Medulla oblongata (tissue), 1 donor: ENCODE data around the gene TRIM62.
"Not testable (repeated sequence)": the region's sequence is repeated elsewhere in the genome, so short reads cannot be mapped to it uniquely, and the experiment has no call there.

Experiments
- DNase-seq: peaks from one replicate; pipeline ENCODE4 v3.0.0-alpha.2; 2015; ENCODE audit errors: extremely low spot score

Gene TRIM62

DNA sequence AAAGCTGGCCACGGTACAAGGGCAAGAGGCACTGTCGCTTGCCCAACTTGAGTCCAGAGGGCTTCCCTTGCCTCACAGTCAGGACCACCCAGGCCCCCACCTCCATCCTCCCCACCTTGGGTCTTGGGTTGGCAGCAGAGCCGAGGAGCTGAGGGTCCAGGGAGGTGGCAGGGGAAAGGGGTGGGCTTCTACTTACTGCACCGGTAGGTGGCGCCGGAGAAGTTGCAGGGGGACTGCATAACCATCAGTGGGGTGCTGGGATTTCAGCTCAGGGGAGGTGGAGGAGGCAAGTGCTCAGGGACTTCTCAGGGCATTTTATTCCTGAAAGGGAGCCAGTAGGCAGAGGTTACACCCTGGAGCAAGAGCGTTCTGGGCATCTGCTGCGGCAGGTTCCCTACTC lies 44.0 kb downstream of the TRIM62 start:
- peak; percentile 64 for DNase-seq

GRCh38 chr1:33136041-33136440 lies 45.8 kb downstream of the TRIM62 start:
- DNase-seq, result not testable (repeated sequence)

- DNase-seq, result no peak
These were observed 48.3 kb downstream of the TRIM62 start for GRCh38 chr1:33133478-33134105.

DNA sequence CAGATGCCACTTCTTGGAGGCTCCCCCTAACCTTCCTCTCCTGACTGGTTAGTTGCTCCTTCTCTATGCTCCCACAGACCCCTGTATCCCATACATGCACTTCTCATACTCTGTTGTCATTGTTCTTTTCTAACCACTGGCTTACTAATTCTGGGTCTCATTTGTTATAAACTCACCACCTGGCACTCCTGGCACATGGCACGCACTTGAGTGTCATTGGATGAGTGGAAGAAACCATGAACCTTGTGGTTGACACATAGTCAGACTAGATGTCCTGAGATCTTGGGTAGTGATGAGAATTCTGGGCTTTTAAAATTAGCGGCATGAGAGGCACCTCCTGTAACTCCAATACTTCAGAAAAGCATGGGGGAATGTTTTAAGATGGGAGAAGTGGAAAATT lies 49.3 kb downstream of the TRIM62 start:
- no peak for DNase-seq

DNA sequence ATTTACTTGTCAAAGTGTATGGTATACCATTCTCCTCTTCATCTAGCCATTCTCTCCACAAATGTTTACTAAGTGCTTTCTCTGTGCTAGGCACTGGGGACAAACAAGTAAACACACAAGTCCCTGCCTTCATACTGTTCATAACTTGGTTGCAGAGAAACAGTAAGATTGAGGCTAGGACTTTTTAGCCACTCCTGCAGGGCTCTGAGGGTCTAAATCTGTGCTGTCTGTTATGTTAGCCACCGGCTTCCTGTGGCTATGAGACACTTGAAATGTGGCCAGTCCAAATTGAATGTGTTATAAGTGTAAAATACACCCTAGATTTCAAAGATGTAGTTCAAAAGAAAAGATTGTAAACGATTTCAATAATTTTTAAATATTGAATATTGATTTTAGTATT lies 50.7 kb downstream of the TRIM62 start:
- no peak for DNase-seq

DNA sequence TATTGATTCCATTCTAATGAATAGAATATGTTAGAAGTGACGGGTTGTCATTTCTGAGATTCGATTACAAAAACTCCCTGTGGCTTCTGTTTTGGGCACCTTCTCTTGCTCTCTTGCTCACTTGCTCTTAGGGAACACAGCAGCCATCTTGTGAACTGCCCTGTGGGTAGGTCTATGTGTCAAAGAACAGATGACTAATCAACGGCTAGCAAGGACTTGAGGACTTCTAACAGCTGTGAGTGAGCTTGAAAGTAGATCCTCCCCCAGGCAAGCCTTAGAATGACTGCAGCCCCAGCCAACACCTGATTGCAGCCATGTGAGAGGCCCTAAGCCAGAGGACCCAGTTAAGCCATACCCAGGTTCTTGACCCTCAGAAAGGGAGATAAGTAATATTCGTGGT lies 51.5 kb downstream of the TRIM62 start:
- no peak for DNase-seq

DNA sequence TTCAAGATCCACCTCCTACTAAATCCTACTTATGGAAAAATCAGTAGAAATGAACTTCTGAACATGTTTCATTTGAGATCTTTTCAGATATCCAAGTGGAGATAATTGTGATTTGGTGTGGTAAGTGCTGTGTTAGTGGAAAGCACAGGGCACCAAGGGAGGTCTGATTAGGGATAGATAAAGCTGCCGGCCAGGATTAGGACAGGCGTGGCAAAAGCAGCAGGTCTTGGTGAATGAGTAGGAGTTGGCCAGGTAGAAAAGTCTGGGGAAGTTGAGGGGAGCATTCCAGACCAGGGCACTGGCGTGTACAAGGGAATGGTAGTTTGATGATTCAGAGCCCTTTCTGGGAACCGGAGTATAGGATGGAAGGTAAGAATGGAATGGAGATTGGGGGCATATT lies 53.1 kb downstream of the TRIM62 start:
- DNase-seq, result no peak

GRCh38 chr1:33127001-33127823 lies 54.6 kb downstream of the TRIM62 start:
- peak; percentile 100 for DNase-seq

- DNase-seq, result no peak
These were observed 55.3 kb downstream of the TRIM62 start for GRCh38 chr1:33126411-33127000.

DNA sequence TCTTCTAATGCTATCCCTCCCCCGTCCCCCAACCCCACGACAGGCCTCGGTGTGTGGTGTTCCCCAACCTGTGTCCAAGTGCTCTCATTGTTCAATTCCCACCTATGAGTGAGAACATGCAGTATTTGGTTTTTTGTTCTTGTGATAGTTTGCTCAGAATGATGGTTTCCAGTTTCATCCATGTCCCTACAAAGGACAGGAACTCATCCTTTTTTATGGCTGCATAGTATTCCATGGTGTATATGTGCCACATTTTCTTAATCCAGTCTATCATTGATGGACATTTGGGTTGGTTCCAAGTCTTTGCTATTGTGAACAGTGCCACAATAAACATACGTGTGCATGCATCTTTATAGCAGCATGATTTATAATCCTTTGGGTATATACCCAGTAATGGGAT lies 57.2 kb downstream of the TRIM62 start:
- not testable (repeated sequence) for DNase-seq

GRCh38 chr1:33123266-33123665 lies 58.6 kb downstream of the TRIM62 start:
- DNase-seq, result no peak

- DNase-seq, result no peak
These were observed 59.2 kb downstream of the TRIM62 start for GRCh38 chr1:33122483-33123178.

GRCh38 chr1:33121728-33122127 lies 60.1 kb downstream of the TRIM62 start:
- no peak for DNase-seq

GRCh38 chr1:33120436-33121231 lies 61.2 kb downstream of the TRIM62 start:
- no peak for DNase-seq

DNA sequence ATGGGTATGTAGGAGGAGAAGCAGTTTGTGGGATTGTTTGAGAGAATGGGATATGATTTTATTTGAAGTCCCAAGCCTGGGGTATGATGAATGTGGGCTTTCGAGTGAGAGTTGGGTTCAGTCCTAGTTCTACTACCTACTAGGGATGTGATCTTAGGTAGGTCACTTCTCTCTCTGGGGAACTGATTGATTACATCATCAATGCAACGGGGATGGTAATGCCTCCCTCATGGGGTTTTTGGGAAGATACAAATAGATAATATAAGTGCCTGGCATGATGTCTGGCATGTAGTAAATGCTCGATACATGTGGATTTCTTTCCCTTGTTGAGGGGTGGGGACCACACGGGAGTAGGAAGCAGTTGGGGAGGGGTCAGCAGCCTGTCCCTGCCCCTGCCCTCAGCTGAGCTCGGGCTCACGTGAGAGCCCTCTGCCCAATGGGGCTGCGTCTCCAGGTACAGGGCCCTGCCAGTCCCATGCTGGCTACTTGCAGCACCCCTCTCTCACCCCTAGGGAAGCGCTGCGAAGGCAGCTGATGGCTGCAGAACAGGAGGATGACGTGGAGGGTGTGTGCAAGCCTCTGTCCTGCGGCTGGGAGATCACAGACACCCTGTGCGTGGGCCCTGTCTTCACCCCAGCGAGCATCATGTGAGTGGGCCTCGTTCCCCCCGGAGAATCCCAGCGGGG lies 62.2 kb downstream of the TRIM62 start:
- no peak for DNase-seq

DNA sequence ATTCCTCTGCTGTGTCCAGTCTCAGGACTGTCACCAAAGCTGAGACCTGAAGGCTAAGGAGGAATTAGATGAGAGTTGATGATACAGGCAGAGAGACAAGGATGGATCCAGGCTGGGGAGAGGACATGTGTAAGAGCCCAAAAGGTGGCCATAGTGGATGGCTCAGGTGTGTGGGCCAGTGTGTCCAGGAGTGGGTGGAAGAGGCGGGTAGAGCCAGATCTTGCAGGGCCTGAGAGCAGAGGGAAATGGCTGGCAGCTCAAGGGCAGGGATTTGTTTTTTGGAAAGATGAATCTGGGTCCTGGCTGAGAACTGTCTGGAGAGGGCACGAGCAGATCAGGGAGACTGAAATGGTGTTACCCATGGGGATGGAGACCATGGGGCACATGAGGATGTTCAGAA lies 62.8 kb downstream of the TRIM62 start:
- no peak for DNase-seq

- no peak for DNase-seq
These were observed 63.6 kb downstream of the TRIM62 start for GRCh38 chr1:33118274-33118673.

DNA sequence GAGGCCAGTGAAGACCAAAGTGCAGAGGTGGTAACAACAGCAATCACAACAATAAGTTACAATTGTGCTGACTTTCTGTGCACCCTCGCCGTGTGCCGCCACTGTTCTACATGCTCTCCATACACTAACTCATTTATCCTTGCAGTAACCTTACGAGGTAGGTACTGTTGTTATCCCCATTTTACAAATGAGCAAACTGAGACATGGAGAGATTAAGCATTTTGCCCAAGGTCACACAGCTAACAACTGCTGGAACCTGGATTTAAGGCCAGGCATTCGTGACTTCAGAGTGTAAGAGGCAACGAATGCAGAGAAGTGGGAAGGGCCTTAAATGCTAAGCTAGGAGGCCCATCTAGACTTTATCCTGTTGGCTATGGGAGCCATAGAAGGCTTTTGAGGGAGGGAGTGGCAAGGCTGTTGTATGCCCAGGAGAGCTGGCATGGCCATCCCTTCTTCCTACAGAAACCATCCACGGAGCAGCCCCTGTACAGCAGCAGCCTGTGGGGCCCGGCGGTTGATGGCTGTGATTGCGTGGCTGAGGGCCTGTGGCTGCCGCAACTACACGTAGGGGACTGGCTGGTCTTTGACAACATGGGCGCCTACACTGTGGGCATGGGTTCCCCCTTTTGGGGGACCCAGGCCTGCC lies 64.3 kb downstream of the TRIM62 start:
- no peak for DNase-seq

- no peak for DNase-seq
These were observed 69.9 kb downstream of the TRIM62 start for GRCh38 chr1:33111965-33112364.

DNA sequence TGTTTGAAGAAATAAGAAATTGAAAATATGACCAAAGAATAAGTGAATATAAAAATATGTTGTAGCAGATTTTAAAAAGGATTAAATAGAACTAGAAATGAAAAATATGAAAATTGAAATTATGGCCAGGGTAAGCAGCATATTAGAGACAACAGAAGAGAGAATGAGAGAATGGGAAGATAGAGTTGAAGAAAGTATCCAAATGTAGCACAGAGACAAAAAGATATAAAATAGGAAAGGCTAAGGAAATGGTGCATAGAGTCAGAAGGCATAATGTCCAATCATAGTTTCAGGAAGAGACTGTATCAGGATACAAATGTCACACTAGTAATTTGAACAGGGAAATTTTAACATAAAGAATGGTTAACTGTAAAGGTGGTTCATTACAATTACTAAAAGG lies 71.4 kb downstream of the TRIM62 start:
- no peak for DNase-seq

DNA sequence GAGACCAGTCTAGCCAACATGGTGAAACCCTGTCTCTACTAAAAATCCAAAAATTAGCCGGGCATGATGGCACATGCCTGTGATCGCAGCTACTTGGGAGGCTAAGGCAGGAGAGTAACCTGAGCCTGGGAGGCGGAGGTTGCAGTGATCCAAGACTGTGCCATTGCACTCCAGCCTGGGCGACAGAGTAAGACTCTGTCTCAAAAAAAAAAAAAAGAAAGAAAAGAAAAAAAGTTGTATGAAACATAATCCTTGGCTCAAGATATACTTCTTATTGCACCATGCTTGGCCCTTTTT lies 81.8 kb downstream of the TRIM62 start:
- DNase-seq, result not testable (repeated sequence)
